Head of caudate nucleus (tissue), 42 donors: ENCODE measurements around the gene HNRNPD.
"Not testable (repeated sequence)": the region's sequence is repeated elsewhere in the genome, so short reads cannot be mapped to it uniquely, and the experiment has no call there.

Experiments
- DNase-seq, 42 donors: peaks; one replicate each; pipeline versions ENCODE4 v3.0.0 to v3.0.0-alpha.2; 2020 to 2021; ENCODE audit warnings: mixed read lengths in 7 of 42
- intact Hi-C: fragments of 100-400 bp; cut with DNase I; formaldehyde crosslinking; loops from one replicate; pipeline ENCODE4 v1.15.0; 2022

The HNRNPD gene

DNA sequence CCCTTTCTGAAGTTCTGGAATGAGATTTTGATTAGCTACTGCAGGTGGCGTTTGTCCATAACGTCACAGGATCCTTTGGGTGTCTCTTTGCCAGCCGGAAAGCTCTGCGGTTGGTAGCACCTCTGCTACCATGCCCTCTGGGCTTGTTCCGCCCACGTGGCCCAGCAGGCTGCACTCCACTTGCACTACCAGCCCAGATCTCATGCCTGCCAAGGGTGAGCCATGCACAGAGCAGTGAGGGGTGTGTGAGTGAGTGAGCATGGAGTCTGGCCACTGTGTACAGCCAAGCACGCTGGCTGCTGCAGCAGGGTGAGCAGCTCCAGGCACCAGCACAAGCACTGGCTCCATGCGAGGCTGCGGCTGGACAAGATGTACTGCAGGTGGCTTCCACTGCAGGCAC is 6.6 kb upstream of the HNRNPD start:
- DNase-seq: peak in 25 of 42 donors; percentile 14 to 70 (median 40)
- intact Hi-C loops: no loop called here

DNA sequence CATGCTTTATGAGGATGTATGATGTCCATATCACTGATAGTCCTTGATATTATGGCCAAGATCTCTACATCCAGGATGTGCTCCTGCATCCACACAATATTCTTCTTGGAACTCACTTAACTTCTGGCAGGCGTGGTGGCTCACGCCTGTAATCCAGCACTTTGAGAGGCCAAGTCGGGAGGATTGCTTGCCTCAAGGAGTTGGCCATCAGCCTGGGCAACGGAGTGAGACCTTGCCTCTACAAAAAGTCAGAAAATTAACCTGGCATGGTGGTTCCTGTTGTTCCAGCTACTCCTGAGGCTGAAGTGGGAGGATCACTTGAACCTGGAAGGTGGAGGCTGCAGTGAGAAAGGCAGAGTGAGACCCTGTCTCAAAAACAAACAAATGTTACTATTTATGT is 2.3 kb upstream of the HNRNPD start:
- intact Hi-C loops: loop anchor here (10.0 kb wide), 1 partner anchor 659 kb away; the partner anchor contains the start of gene COPS4
- DNase-seq: no peak

GRCh38 chr4:82373486-82373815 is 340 bp downstream of the HNRNPD start:
- intact Hi-C loops: loop anchor here (5.0 to 10.0 kb wide), 2 partner anchors 86 to 661 kb away; partner anchors contain the start of gene COPS4
- DNase-seq: no peak

DNA sequence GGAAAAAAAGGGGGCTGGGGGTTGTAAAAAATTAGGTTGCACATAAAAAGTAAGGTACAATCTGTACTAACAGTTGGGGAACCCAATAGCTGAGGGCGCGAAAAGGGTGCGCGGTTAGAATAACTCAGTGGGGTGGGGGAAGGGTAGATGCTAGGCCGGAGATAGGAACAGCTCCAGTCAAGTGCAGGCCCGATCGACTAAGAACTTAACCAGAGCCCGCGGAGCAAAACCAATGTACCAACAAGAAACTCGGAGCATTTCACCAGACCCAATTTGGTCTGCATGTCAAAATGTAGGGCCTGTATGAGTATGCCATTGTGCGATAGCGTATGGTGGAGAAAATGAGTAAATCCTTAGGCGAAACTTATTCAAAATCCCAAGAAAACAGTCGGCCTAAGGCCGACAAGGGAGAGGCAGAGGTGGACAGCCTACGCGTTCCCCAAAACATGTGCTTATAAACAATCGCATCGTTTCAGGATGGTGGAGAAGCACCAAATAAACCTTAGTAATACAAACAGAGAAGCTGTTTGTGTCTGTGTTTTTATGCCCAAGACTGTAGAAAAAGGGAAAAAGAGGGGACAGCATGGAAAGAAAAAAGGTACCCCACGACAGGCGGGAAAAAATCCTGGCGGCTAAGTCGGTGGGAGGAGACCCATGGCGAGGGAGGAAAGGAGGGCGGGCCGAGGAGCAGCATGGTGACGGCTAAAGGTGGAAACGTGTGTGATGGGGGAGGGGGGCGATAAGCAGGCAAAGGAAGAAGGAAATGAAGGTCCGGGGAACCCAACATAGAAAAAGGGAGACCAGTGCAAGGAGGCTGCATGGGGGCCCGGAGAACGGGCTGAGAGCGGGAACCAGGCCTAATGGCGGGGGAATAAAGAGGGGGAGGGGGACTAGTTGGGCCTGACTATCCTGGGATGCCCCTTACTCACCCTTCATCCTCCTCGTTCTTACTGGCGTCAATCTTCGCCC is 990 bp downstream of the HNRNPD start:
- peak; percentile 23 to 86 (median 65) for DNase-seq
- intact Hi-C loops: loop anchor here (5.0 to 10.0 kb wide), 2 partner anchors 86 to 662 kb away; partner anchors contain the start of gene COPS4

DNA sequence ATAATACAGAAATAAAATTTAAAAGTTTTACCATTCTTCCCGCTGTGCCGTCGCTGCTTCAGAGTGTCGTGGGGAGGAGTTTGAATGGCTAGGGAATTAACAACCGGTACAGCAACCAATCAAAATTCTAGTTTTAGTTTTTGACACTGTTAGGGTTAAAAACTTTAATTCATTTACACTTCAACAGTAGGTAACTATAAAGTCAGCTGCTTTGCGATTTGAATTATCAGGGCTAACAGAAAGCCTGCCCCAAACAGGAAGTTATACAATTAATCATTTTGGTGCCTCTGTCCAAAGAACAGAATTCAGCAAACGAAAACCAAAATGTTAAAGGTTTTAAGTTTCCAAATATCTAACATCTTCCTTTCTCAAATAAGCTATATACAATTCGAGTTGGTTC is 2.3 kb downstream of the HNRNPD start:
- intact Hi-C loops: loop anchor here (5.0 to 10.0 kb wide), 2 partner anchors 84 to 663 kb away; partner anchors contain the start of gene COPS4

DNA sequence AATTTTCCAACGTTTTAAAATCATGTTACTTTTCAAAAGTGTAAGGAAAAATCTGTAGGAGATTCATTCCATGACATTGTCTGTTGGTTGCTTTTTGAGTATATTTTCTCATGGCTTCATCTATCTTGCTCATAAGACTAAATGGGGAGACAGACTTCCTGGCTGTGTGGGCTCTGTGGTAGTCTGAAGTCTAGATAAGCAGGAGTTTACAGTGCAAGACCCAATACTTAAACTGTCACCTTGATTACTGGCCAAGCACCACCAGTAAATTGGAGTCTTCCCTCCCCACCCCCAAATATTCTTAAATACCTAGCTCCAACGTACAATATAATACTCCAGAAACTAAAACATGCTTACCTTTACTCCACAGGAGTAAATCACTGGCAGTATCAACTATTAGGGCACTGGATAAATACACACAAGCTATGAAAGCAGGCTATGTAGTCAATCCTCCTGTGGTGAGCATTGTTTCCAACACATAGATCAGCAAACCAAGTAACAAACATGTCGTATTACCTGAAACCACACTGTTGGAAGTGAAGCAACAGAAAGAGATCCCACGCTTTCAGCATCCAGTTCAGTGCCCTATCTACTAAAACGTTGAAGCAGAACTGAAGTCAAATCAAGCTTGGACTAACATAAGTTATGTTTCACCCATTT is 6.2 kb downstream of the HNRNPD start:
- intact Hi-C loops: no loop called here
- no peak for DNase-seq

More for the DNA sequence above, 2.3 kb downstream of the HNRNPD start:
- DNase-seq: no peak

GRCh38 chr4:82366431-82366830 is 7.4 kb downstream of the HNRNPD start:
- DNase-seq, intact Hi-C loops: not testable (repeated sequence)

- intact Hi-C loops: no loop called here
Measured at GRCh38 chr4:82363896-82364487, 9.8 kb downstream of the HNRNPD start.

DNA sequence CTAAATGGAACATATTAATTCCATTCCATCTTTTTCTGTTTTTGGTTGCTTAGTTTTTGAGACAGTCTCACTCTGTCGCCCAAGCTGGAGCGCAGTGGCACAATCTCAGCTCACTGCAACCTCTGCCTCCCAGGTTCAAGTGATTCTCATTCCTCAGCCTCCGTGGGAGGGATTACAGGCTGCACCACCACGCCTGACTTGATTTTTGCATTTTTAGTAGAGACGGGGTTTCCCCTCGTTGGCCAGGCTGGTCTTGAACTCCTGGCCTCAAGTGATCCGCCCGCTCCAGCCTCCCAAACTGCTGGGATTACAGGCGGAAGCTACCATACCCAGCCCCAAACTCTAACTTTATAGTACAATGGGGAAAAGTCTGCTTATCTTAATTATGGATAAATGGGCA is 11.2 kb downstream of the HNRNPD start:
- intact Hi-C loops: no loop called here
- no peak for DNase-seq

More at GRCh38 chr4:82363896-82364487, 9.8 kb downstream of the HNRNPD start:
- DNase-seq: no peak

- intact Hi-C loops: no loop called here
- peak in 1 of 42 donors; percentile 22 for DNase-seq
Measured at GRCh38 chr4:82360298-82361177, 13.3 kb downstream of the HNRNPD start.

DNA sequence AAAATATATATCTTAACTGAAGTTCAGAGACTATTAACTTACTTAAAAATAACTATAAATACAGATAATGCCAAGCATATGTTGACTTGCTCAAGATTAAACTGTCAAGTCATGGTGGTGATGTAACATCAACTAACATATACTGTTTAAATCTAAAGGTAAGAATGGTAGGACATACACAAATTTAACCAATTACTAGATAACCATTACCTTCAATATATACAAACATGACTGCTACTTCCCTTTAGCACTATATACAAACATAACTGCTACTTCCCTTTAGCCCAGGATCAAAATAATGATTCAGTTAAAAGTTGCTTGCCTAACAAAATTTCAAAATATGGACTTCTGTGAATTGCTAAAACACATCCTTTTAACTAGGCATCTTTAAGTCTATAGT is 14.9 kb downstream of the HNRNPD start:
- intact Hi-C loops: no loop called here
- DNase-seq: no peak

- DNase-seq: no peak
- intact Hi-C loops: no loop called here
Measured at GRCh38 chr4:82357640-82358039, 16.2 kb downstream of the HNRNPD start.

GRCh38 chr4:82354788-82355187 is 19.0 kb downstream of the HNRNPD start:
- no peak for DNase-seq
- intact Hi-C loops: no loop called here

- intact Hi-C loops: no loop called here
- no peak for DNase-seq
Measured at GRCh38 chr4:82352825-82353366, 20.9 kb downstream of the HNRNPD start.

GRCh38 chr4:82352118-82352824 is 21.5 kb downstream of the HNRNPD start:
- intact Hi-C loops: no loop called here
- DNase-seq: no peak

DNA sequence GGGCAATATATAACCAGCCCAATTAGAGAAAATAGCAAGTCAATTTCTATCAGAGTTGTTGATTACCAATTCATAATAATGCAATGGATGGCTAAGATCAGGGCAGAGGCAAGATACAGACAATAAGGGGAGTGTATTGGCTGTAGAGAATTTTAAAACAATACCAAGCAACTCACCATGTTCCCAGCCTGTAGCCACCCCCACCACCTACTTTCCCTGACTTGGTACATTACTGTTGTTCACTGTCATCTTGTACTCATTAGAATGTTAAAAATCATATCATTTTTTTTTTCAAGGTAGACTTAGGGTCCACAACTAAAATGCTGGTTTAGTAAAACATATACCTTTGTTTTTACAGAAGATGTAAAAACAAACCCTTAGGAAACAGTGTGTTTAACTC is 27.7 kb downstream of the HNRNPD start:
- intact Hi-C loops: no loop called here

DNA sequence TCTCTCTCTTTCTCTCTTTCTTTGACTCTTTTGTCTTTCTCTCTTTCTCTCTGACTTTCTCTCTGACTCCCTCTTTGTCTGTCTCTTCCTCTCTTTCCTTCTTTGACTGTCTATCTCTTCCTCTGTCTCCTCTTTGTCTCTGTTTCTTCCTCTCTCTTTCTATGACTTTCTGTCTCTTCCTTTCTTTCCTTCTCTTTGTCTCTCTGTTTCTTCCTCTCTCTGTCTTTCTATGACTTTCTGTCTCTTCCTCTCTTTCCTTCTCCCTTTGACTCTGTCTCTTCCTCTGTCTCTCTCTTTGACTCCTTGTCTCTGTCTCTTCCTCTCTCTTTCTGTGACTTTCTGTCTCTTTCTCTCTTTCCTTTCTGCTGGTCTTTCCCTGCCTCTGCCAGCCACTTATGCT is 38.7 kb downstream of the HNRNPD start:
- DNase-seq: no peak
- intact Hi-C loops: no loop called here

More for the DNA sequence above, 27.7 kb downstream of the HNRNPD start:
- peak in 12 of 42 donors; percentile 8 to 60 (median 34) for DNase-seq

- DNase-seq, intact Hi-C loops: not testable (repeated sequence)
Measured at GRCh38 chr4:82333641-82334040, 40.1 kb downstream of the HNRNPD start.
